Calu3 (cell line): ENCODE data around the gene RBM45. TPM values are rescaled to one million over a fixed set of nuclear protein-coding genes. Genes with fewer than 3 reads are reported as not detected.

ENCODE experiments used
- BruUV-seq: library from RNA; stranded (reverse); fragments of 400-500 nt; replicated peaks from 2 replicates; lab custom pipeline; 2021; lab: Mats Ljungman, UMichigan
- CTCF ChIA-PET: fragments of 300-600 bp; sonication (Branson Sonifier 250); formaldehyde crosslinking; loops from one replicate; lab custom pipeline; 2022; ENCODE audit warnings: antibody characterized with exemption; lab: Charles Lee
- DNase-seq: peaks from one replicate; pipeline ENCODE4 v3.0.0; 2022
- H3K27ac Mint-ChIP-seq: one replicate; pipeline ENCODE4 v1.8.0; 2022; ENCODE audit warnings: mixed read lengths; ENCODE audit not compliant: unreplicated experiment
- H3K27me3 Mint-ChIP-seq: one replicate; pipeline ENCODE4 v1.8.0; 2022; ENCODE audit warnings: mixed read lengths; ENCODE audit not compliant: unreplicated experiment
- H3K36me3 Mint-ChIP-seq: one replicate; pipeline ENCODE4 v1.8.0; 2022; ENCODE audit warnings: mild to moderate bottlenecking, moderate library complexity, mixed read lengths; ENCODE audit not compliant: insufficient read depth, unreplicated experiment
- H3K4me1 Mint-ChIP-seq: one replicate; pipeline ENCODE4 v1.8.0; 2022; ENCODE audit warnings: mild to moderate bottlenecking, low read depth, mixed read lengths; ENCODE audit not compliant: unreplicated experiment
- H3K4me3 Mint-ChIP-seq: one replicate; pipeline ENCODE4 v1.8.0; 2022; ENCODE audit warnings: mild to moderate bottlenecking, low read depth, moderate library complexity, mixed read lengths; ENCODE audit not compliant: unreplicated experiment
- H3K9me3 Mint-ChIP-seq: one replicate; pipeline ENCODE4 v1.8.0; 2022; ENCODE audit warnings: low read depth, mixed read lengths; ENCODE audit not compliant: unreplicated experiment
- intact Hi-C: fragments of 100-400 bp; cut with micrococcal nuclease; formaldehyde crosslinking; loops from one replicate; pipeline ENCODE4 v1.10.0; 2022; ENCODE audit not compliant: unreplicated experiment
- total RNA-seq: library from RNA; stranded (reverse); gene quantifications from 2 replicates; pipeline ENCODE4 v1.2.3, GENCODE V29; 2022
- TF ChIP-seq, protein P1 (sequence below): fragments of 200-600 bp; IDR thresholded peaks from one replicate; pipeline ENCODE4 v1.8.0; 2022; ENCODE audit warnings: antibody characterized with exemption; ENCODE audit not compliant: unreplicated experiment

RBM45 gene
- total RNA-seq, 1 experiment from 2014 or later: 11.5 TPM

DNA sequence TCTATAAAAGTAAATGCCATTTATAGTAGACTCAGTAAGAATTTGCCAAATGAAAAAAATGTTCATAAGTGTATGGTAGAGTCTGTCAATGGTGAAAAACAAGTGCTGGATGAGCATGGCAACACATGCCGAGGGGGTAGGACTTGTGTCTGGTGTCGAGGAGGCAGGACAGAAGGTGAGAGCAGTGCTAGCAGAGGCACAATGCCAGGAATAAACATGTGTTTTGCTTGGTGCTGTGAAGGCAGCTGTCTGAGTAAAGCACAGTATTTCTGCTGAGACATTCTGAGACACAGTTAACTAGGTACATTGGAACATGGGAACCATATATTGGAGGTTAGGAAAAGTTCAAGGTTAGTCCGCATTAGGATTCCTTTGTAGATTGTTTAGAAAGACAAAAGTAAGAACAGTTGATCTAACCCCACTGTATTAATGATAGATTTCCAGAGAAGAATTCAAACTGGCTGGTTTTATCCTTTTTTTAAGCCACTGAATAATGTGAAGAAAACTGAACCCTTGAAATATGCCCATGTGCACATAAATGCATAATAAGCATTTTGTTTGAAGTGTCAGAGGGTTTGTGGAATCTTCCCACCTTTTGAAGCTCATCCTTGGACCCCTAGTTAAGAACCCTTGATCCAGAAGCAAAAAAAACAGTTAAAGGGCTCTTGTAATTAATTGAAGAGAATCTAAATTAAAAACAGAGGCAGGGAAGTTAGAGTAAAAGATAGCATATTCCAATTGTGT lies 7.1 kb downstream of the RBM45 start:
- no peaks in the 10 kb centered on the region for H3K9me3 Mint-ChIP-seq
- no peak overlapping the region for H3K4me3 Mint-ChIP-seq
- DNase-seq: no peak
- TF ChIP-seq, protein P1, sequence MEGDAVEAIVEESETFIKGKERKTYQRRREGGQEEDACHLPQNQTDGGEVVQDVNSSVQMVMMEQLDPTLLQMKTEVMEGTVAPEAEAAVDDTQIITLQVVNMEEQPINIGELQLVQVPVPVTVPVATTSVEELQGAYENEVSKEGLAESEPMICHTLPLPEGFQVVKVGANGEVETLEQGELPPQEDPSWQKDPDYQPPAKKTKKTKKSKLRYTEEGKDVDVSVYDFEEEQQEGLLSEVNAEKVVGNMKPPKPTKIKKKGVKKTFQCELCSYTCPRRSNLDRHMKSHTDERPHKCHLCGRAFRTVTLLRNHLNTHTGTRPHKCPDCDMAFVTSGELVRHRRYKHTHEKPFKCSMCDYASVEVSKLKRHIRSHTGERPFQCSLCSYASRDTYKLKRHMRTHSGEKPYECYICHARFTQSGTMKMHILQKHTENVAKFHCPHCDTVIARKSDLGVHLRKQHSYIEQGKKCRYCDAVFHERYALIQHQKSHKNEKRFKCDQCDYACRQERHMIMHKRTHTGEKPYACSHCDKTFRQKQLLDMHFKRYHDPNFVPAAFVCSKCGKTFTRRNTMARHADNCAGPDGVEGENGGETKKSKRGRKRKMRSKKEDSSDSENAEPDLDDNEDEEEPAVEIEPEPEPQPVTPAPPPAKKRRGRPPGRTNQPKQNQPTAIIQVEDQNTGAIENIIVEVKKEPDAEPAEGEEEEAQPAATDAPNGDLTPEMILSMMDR: no peak
- H3K36me3 Mint-ChIP-seq: peaks cover 14% of the 10 kb centered on the region
- no peaks in the 10 kb centered on the region for H3K4me1 Mint-ChIP-seq
- H3K27me3 Mint-ChIP-seq: no peaks in the 10 kb centered on the region
- BruUV-seq: no TSS peak
- H3K27ac Mint-ChIP-seq: no peak overlapping the region
- CTCF ChIA-PET: no interaction called here
- intact Hi-C loops: no loop called here

DNA sequence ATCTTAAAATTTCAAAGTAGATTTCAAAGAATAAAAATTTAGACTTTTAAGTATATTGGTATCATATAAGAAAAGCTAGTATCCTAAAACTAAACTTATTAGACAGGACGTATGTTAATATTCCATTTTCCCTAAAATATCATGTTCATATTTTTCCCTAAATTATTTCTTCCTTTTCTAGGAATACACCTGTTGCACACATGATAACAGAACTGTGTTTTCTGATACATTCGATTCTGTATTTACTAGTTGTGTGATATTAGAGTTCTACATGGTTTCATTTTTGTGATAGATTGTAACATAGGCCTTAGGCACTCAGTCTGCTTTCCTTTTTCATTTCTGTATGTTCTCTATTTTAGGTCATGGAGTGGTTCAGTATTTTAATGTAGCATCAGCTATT lies 10.9 kb downstream of the RBM45 start:
- H3K4me1 Mint-ChIP-seq: no peaks in the 10 kb centered on the region
- H3K4me3 Mint-ChIP-seq: no peak overlapping the region
- H3K27me3 Mint-ChIP-seq: no peaks in the 10 kb centered on the region
- intact Hi-C loops: no loop called here
- CTCF ChIA-PET: no interaction called here
- peaks cover 16% of the 10 kb centered on the region for H3K36me3 Mint-ChIP-seq
- TF ChIP-seq, protein P1: no peak
- BruUV-seq: no TSS peak
- no peaks in the 10 kb centered on the region for H3K9me3 Mint-ChIP-seq
- H3K27ac Mint-ChIP-seq: no peak overlapping the region
- no peak for DNase-seq

DNA sequence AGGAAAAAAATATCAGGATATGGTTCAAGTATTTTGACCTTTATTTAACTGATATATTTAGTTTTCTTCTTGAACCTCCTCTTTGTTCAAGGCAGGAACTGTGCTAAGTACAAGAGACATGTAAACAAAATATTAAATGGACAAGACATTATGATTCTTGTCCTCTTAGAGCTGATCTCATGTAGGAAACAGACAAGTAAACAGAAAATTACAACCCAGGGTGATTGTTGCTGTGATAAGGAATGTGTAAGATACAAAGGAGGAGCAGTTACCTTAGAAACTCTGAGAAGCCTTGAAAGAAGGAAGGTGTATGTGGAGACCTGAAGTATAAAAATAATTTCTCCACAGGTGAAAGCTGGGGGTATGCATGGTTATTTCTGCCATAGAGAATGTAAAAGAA lies 12.9 kb downstream of the RBM45 start:
- no peak for DNase-seq
- intact Hi-C loops: no loop called here
- TF ChIP-seq, protein P1: no peak
- no peaks in the 10 kb centered on the region for H3K27me3 Mint-ChIP-seq
- H3K4me1 Mint-ChIP-seq: no peaks in the 10 kb centered on the region
- CTCF ChIA-PET: no interaction called here
- no peak overlapping the region for H3K4me3 Mint-ChIP-seq
- H3K9me3 Mint-ChIP-seq: no peaks in the 10 kb centered on the region
- no peak overlapping the region for H3K27ac Mint-ChIP-seq
- H3K36me3 Mint-ChIP-seq: peaks cover 16% of the 10 kb centered on the region
- no TSS peak for BruUV-seq

- peaks cover 16% of the 10 kb centered on the region for H3K36me3 Mint-ChIP-seq
- CTCF ChIA-PET: no interaction called here
- TF ChIP-seq, protein P1: no peak
- no peak overlapping the region for H3K4me3 Mint-ChIP-seq
- no peaks in the 10 kb centered on the region for H3K9me3 Mint-ChIP-seq
- intact Hi-C loops: no loop called here
- no peak overlapping the region for H3K27ac Mint-ChIP-seq
- H3K4me1 Mint-ChIP-seq: no peaks in the 10 kb centered on the region
- H3K27me3 Mint-ChIP-seq: no peaks in the 10 kb centered on the region
- no TSS peak for BruUV-seq
- no peak for DNase-seq
Observed at GRCh38 chr2:178125862-178126261, 13.6 kb downstream of the RBM45 start.
